Testis (tissue), 2 donors: Measurements from ENCODE around the gene FAM222B.

ENCODE experiments used
- CTCF ChIP-seq, 3 experiments: fragments of 450-650 bp in 2 of 3; fragments of 200-600 bp in 1 of 3; sonication (generic) in 1 of 3; IDR thresholded peaks; one replicate each; pipeline ENCODE4 v1.5.1; 2016 to 2019; ENCODE audit warnings: antibody characterized with exemption in 3 of 3, mild to moderate bottlenecking in 2 of 3, moderate library complexity in 1 of 3
- POLR2A ChIP-seq: fragments of 450-650 bp; IDR thresholded peaks from one replicate; pipeline ENCODE4 v1.6.1; 2017; ENCODE audit warnings: antibody characterized with exemption, mild to moderate bottlenecking, moderate library complexity

- TF ChIP-seq CTCF (IDR thresholded peaks at IDR 0.05) (no peak), POLR2A (no peak)
Observed at GRCh38 chr17:28873839-28874238, 31.2 kb upstream of the FAM222B start.
